Measurements from ENCODE around the gene APEX1.

The APEX1 gene

GRCh38 chr14:20485900-20486299 is 30.9 kb downstream of the APEX1 start:
- Histone ChIP-seq H2AK5ac (ENCODE audit: low read length) (no peak overlapping the region), H3K4ac (ENCODE audit: low read depth, low read length) (no peak overlapping the region), H4K5ac (ENCODE audit: low read length) (no peak overlapping the region)

DNA sequence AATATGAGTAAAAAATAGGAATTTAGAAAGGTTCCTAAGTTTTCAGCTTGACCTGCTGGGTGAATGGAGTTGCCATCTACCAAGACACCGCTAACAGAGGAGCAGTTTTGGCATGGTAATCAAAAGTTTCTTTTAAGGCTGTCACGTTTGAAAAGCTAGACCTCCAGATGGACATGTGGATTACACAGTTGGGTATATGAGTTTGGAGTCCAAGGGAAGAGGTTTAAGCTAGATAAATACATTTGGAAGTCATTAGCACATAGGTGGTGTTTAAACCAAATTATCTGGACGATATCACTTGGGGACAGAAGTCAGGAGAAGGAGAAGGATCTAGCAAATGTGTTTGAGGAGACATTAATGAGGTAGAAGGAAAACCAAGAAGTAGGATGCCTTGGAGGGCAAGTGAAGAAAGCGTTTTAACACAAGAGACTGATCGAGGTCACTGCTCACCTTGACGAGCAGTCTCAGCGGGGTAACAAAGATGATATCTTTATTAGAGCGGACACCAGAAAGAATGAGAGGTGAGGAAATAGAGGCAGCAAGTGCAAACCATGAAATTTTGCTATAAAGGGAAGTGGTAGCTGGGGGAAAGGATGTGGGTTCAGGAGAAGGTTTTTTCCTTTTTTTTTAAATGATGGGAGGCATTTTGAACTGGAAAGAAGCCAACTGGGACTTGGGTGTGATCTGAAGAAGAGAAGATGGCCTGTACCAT is 31.8 kb downstream of the APEX1 start:
- H3K23ac ChIP-seq (ENCODE audit: low read length): no peak overlapping the region
- no CpG with 5 or more reads among the region's 8 CpGs for WGBS (ENCODE audit: extremely low coverage, insufficient coverage, low lambda C conversion rate)
- DNase-seq: no peak

More at GRCh38 chr14:20485900-20486299, 30.9 kb downstream of the APEX1 start:
- Histone ChIP-seq H3K36me3 (ENCODE audit: control insufficient read depth, insufficient read depth, low read length) (no peaks in the 10 kb centered on the region), H3K56ac (ENCODE audit: low read length) (no peak overlapping the region), H2BK120ac (ENCODE audit: low read depth, low read length) (no peak overlapping the region), H3K9ac (ENCODE audit: low read length) (no peak overlapping the region), H2BK15ac (replicated peaks; ENCODE audit: low read depth) (no peak overlapping the region), H3K79me2 (ENCODE audit: control insufficient read depth, insufficient read depth, low read length) (no peaks in the 10 kb centered on the region), H4K8ac (ENCODE audit: low read depth, low read length) (no peak overlapping the region), H3K27me3 (ENCODE audit: insufficient read depth, low read length, poor library complexity) (no peaks in the 10 kb centered on the region), H2BK5ac (ENCODE audit: low read length) (no peak overlapping the region), H3K79me1 (ENCODE audit: low read length) (no peaks in the 10 kb centered on the region), H3K4me1 (ENCODE audit: control insufficient read depth, low read depth, low read length) (peaks cover 3% of the 10 kb centered on the region), H3K23ac (ENCODE audit: low read length) (no peak overlapping the region), H3K18ac (ENCODE audit: low read length) (no peak overlapping the region), H3K4me3 (ENCODE audit: low read length) (no peak overlapping the region), H3K27ac (ENCODE audit: low read depth, low read length) (no peak overlapping the region), H3K4me2 (ENCODE audit: low read length) (no peak overlapping the region)
- WGBS (ENCODE audit: extremely low coverage, insufficient coverage, low lambda C conversion rate): no CpG with 5 or more reads among the region's 7 CpGs
- DNase-seq: peak; percentile 23

GRCh38 chr14:20487396-20487725 is 32.3 kb downstream of the APEX1 start:
- no peak overlapping the region for H2AK5ac ChIP-seq (ENCODE audit: low read length)
- H4K5ac ChIP-seq (ENCODE audit: low read length): no peak overlapping the region
- no peak overlapping the region for H2BK120ac ChIP-seq (ENCODE audit: low read depth, low read length)
- H3K9ac ChIP-seq (ENCODE audit: low read length): no peak overlapping the region
- peaks cover 3% of the 10 kb centered on the region for H3K4me1 ChIP-seq (ENCODE audit: control insufficient read depth, low read depth, low read length)
- H3K27me3 ChIP-seq (ENCODE audit: insufficient read depth, low read length, poor library complexity): no peaks in the 10 kb centered on the region
- no peak overlapping the region for H2BK15ac ChIP-seq (replicated peaks; ENCODE audit: low read depth)
- DNase-seq: no peak
- no peak overlapping the region for H3K27ac ChIP-seq (ENCODE audit: low read depth, low read length)
- H3K23ac ChIP-seq (ENCODE audit: low read length): no peak overlapping the region
- H3K4me3 ChIP-seq (ENCODE audit: low read length): no peak overlapping the region
- no peaks in the 10 kb centered on the region for H3K36me3 ChIP-seq (ENCODE audit: control insufficient read depth, insufficient read depth, low read length)
- no peak overlapping the region for H3K4me2 ChIP-seq (ENCODE audit: low read length)
- H4K8ac ChIP-seq (ENCODE audit: low read depth, low read length): no peak overlapping the region
- no peak overlapping the region for H2BK5ac ChIP-seq (ENCODE audit: low read length)
- no peaks in the 10 kb centered on the region for H3K79me1 ChIP-seq (ENCODE audit: low read length)
- H3K56ac ChIP-seq (ENCODE audit: low read length): no peak overlapping the region
- no peak overlapping the region for H3K18ac ChIP-seq (ENCODE audit: low read length)
- no peak overlapping the region for H3K4ac ChIP-seq (ENCODE audit: low read depth, low read length)
- no peaks in the 10 kb centered on the region for H3K79me2 ChIP-seq (ENCODE audit: control insufficient read depth, insufficient read depth, low read length)

More for the DNA sequence above, 31.8 kb downstream of the APEX1 start:
- Histone ChIP-seq H3K4me3 (ENCODE audit: low read length) (no peak overlapping the region), H3K56ac (ENCODE audit: low read length) (no peak overlapping the region), H2BK120ac (ENCODE audit: low read depth, low read length) (no peak overlapping the region), H2AK5ac (ENCODE audit: low read length) (no peak overlapping the region), H3K36me3 (ENCODE audit: control insufficient read depth, insufficient read depth, low read length) (no peaks in the 10 kb centered on the region), H2BK15ac (replicated peaks; ENCODE audit: low read depth) (no peak overlapping the region), H3K18ac (ENCODE audit: low read length) (no peak overlapping the region), H4K5ac (ENCODE audit: low read length) (no peak overlapping the region), H3K4me1 (ENCODE audit: control insufficient read depth, low read depth, low read length) (peaks cover 3% of the 10 kb centered on the region), H3K79me2 (ENCODE audit: control insufficient read depth, insufficient read depth, low read length) (no peaks in the 10 kb centered on the region), H3K4me2 (ENCODE audit: low read length) (no peak overlapping the region), H3K79me1 (ENCODE audit: low read length) (no peaks in the 10 kb centered on the region), H3K9ac (ENCODE audit: low read length) (no peak overlapping the region), H3K4ac (ENCODE audit: low read depth, low read length) (no peak overlapping the region), H4K8ac (ENCODE audit: low read depth, low read length) (no peak overlapping the region), H3K27ac (ENCODE audit: low read depth, low read length) (no peak overlapping the region), H2BK5ac (ENCODE audit: low read length) (no peak overlapping the region), H3K27me3 (ENCODE audit: insufficient read depth, low read length, poor library complexity) (no peaks in the 10 kb centered on the region)

GRCh38 chr14:20489093-20489994 is 34.3 kb downstream of the APEX1 start:
- Histone ChIP-seq H2BK120ac (ENCODE audit: low read depth, low read length) (no peak overlapping the region), H3K36me3 (ENCODE audit: control insufficient read depth, insufficient read depth, low read length) (no peaks in the 10 kb centered on the region), H3K27ac (ENCODE audit: low read depth, low read length) (no peak overlapping the region), H3K23ac (ENCODE audit: low read length) (no peak overlapping the region), H3K27me3 (ENCODE audit: insufficient read depth, low read length, poor library complexity) (no peaks in the 10 kb centered on the region), H3K79me1 (ENCODE audit: low read length) (no peaks in the 10 kb centered on the region), H2BK15ac (replicated peaks; ENCODE audit: low read depth) (no peak overlapping the region), H2AK5ac (ENCODE audit: low read length) (no peak overlapping the region), H3K18ac (ENCODE audit: low read length) (no peak overlapping the region), H3K4me3 (ENCODE audit: low read length) (no peak overlapping the region), H3K56ac (ENCODE audit: low read length) (no peak overlapping the region), H2BK5ac (ENCODE audit: low read length) (no peak overlapping the region), H3K4ac (ENCODE audit: low read depth, low read length) (no peak overlapping the region), H3K4me1 (ENCODE audit: control insufficient read depth, low read depth, low read length) (peaks cover 3% of the 10 kb centered on the region), H3K79me2 (ENCODE audit: control insufficient read depth, insufficient read depth, low read length) (no peaks in the 10 kb centered on the region), H4K8ac (ENCODE audit: low read depth, low read length) (no peak overlapping the region), H4K5ac (ENCODE audit: low read length) (no peak overlapping the region), H3K9ac (ENCODE audit: low read length) (no peak overlapping the region), H3K4me2 (ENCODE audit: low read length) (no peak overlapping the region)
- WGBS (ENCODE audit: extremely low coverage, insufficient coverage, low lambda C conversion rate): no CpG with 5 or more reads among the region's 6 CpGs
- DNase-seq: no peak

DNA sequence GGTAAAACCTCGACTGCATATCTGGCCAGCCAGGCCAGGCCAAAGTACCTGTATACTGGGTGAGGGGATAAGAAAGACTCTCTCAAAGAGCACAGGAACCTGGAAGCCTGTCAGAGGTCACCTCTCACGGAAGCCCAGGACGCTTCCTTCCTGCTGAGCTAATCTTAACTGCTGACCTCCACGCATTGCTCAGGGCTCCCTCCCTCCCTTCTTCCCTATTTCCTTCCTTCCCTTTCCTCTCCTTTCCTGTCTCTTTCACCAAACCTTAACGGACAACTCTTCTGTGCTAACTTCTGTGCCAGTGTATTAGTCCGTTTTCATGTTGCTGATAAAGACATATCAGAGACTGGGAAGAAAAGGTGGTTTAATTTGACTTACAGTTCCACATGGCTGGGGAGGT is 35.5 kb downstream of the APEX1 start:
- Histone ChIP-seq H3K79me1 (ENCODE audit: low read length) (no peaks in the 10 kb centered on the region), H2BK5ac (ENCODE audit: low read length) (no peak overlapping the region), H3K4me1 (ENCODE audit: control insufficient read depth, low read depth, low read length) (peaks cover 3% of the 10 kb centered on the region), H2BK15ac (replicated peaks; ENCODE audit: low read depth) (no peak overlapping the region), H3K4ac (ENCODE audit: low read depth, low read length) (no peak overlapping the region), H3K56ac (ENCODE audit: low read length) (no peak overlapping the region), H4K5ac (ENCODE audit: low read length) (no peak overlapping the region), H3K27ac (ENCODE audit: low read depth, low read length) (no peak overlapping the region), H3K23ac (ENCODE audit: low read length) (no peak overlapping the region), H3K27me3 (ENCODE audit: insufficient read depth, low read length, poor library complexity) (no peaks in the 10 kb centered on the region), H3K36me3 (ENCODE audit: control insufficient read depth, insufficient read depth, low read length) (no peaks in the 10 kb centered on the region), H3K18ac (ENCODE audit: low read length) (no peak overlapping the region), H2AK5ac (ENCODE audit: low read length) (no peak overlapping the region), H3K4me2 (ENCODE audit: low read length) (no peak overlapping the region), H3K4me3 (ENCODE audit: low read length) (no peak overlapping the region), H3K79me2 (ENCODE audit: control insufficient read depth, insufficient read depth, low read length) (no peaks in the 10 kb centered on the region), H2BK120ac (ENCODE audit: low read depth, low read length) (no peak overlapping the region), H3K9ac (ENCODE audit: low read length) (no peak overlapping the region), H4K8ac (ENCODE audit: low read depth, low read length) (no peak overlapping the region)
- no CpG with 5 or more reads among the region's 6 CpGs for WGBS (ENCODE audit: extremely low coverage, insufficient coverage, low lambda C conversion rate)
- no peak for DNase-seq
